HCT116 (cell line): ENCODE measurements around the gene FAM120A. TPM values are rescaled to one million over a fixed set of nuclear protein-coding genes. Genes with fewer than 3 reads are reported as not detected.

Source experiments
- ATAC-seq: fragments of 200-7000 bp; cut with Tn5 transposase; 2 replicates; pipeline ENCODE4 v1.9.1; 2020; ENCODE audit warnings: mild to moderate bottlenecking, moderate library complexity
- BruUV-seq: library from RNA; stranded (reverse); fragments of 400-500 nt; replicated peaks from 2 replicates; lab custom pipeline; 2021; lab: Mats Ljungman, UMichigan
- CTCF ChIA-PET: fragments of 300-600 bp; sonication (Branson Sonifier 250); formaldehyde crosslinking; loops from one replicate; lab custom pipeline; 2021; ENCODE audit warnings: antibody characterized with exemption; lab: Charles Lee
- POLR2A ChIA-PET: fragments of 300-600, 350-600 bp; sonication (Branson Sonifier 250); formaldehyde crosslinking; loops from one replicate; lab custom pipeline; 2021; ENCODE audit warnings: antibody characterized with exemption; lab: Charles Lee
- RAD21 ChIA-PET, 2 experiments: fragments of 300-600 bp; sonication (Branson Sonifier 250); formaldehyde crosslinking; loops; one replicate each; lab custom pipeline; 2023; ENCODE audit warnings: low total read pairs in 2 of 2; ENCODE audit not compliant: uncharacterized antibody in 2 of 2, unreplicated experiment in 2 of 2, low non-redundant PET in 1 of 2; lab: Charles Lee
- DNase-seq: peaks from one replicate; pipeline ENCODE4 v3.0.0-alpha.2; 2010; ENCODE audit warnings: low read depth, low spot score
- H2AFZ ChIP-seq: fragments of 200-600 bp; shearing (Covaris generic), sonication (generic); 2 replicates; pipeline ENCODE4 v1.6.1; 2017; ENCODE audit warnings: low read depth, mixed run types, mixed read lengths, antibody characterized with exemption, low read length; ENCODE audit not compliant: poor library complexity, severe bottlenecking
- H3K27ac ChIP-seq: 2 replicates; pipeline ENCODE4 v1.5.1; 2012; ENCODE audit warnings: low read depth, low read length
- H3K27me3 ChIP-seq: fragments of 200-600 bp; sonication (generic); 2 replicates; pipeline ENCODE4 v1.6.1; 2016; ENCODE audit warnings: mixed run types, low read length, mixed read lengths; ENCODE audit not compliant: insufficient read depth
- H3K36me3 ChIP-seq, 2 experiments: fragments of 200-500 bp in 1 of 2; fragments of 200-600 bp in 1 of 2; sonication (Bioruptor generic) in 1 of 2; sonication (generic) in 1 of 2; 2 replicates each; pipeline versions ENCODE4 v1.5.1 to v1.6.1; 2014 to 2016; ENCODE audit warnings: low read length in 2 of 2, inconsistent platforms in 1 of 2, mixed read lengths in 1 of 2, mixed run types in 1 of 2; ENCODE audit not compliant: insufficient read depth in 2 of 2, control insufficient read depth in 1 of 2
- H3K4me1 ChIP-seq, 2 experiments: fragments of 200-600 bp in 1 of 2; sonication (generic) in 1 of 2; 2 replicates each; pipeline versions ENCODE4 v1.5.1 to v1.6.1; 2012 to 2017; ENCODE audit warnings: low read length in 2 of 2, inconsistent platforms in 1 of 2, mild to moderate bottlenecking in 1 of 2, mixed read lengths in 1 of 2, mixed run types in 1 of 2, moderate library complexity in 1 of 2; ENCODE audit not compliant: insufficient read depth in 2 of 2, control insufficient read depth in 1 of 2
- H3K4me2 ChIP-seq: fragments of 200-600 bp; sonication (generic); 2 replicates; pipeline ENCODE4 v1.6.1; 2017; ENCODE audit warnings: mixed run types, low read length, mixed read lengths
- H3K4me3 ChIP-seq, 2 experiments: fragments of 200-600 bp in 1 of 2; sonication (generic) in 1 of 2; replicated peaks in 1 of 2; 2 replicates each; pipeline ENCODE4 v1.5.1; 2011 to 2016; ENCODE audit warnings: low read length in 2 of 2, control low read depth in 1 of 2, low read depth in 1 of 2, mild to moderate bottlenecking in 1 of 2, mixed read lengths in 1 of 2, mixed run types in 1 of 2
- H3K79me2 ChIP-seq: fragments of 200-600 bp; sonication (generic); 2 replicates; pipeline ENCODE4 v1.6.1; 2017; ENCODE audit warnings: mild to moderate bottlenecking, mixed run types, low read length, moderate library complexity, mixed read lengths; ENCODE audit not compliant: insufficient read depth
- H3K9ac ChIP-seq: fragments of 200-600 bp; sonication (generic); 2 replicates; pipeline ENCODE4 v1.6.1; 2016; ENCODE audit warnings: low read length, mixed read lengths
- H3K9me2 ChIP-seq: fragments of 200-600 bp; sonication (generic), shearing (Covaris generic); 2 replicates; pipeline ENCODE4 v1.6.1; 2017; ENCODE audit warnings: mixed run types, mild to moderate bottlenecking, moderate library complexity; ENCODE audit not compliant: insufficient read depth
- H3K9me3 ChIP-seq, 2 experiments: fragments of 200-500 bp in 1 of 2; fragments of 200-600 bp in 1 of 2; sonication (Bioruptor generic) in 1 of 2; sonication (generic) in 1 of 2; 2 replicates each; pipeline ENCODE4 v1.6.1; 2014 to 2017; ENCODE audit warnings: low read length in 2 of 2, mixed read lengths in 2 of 2, inconsistent platforms in 1 of 2, low read depth in 1 of 2, mild to moderate bottlenecking in 1 of 2, mixed run types in 1 of 2, moderate library complexity in 1 of 2; ENCODE audit not compliant: control insufficient read depth in 1 of 2, insufficient read depth in 1 of 2
- H4K20me1 ChIP-seq: fragments of 200-600 bp; sonication (generic), shearing (Covaris generic); 2 replicates; pipeline ENCODE4 v1.6.1; 2017; ENCODE audit warnings: mixed run types, mild to moderate bottlenecking, moderate library complexity; ENCODE audit not compliant: insufficient read depth
- ELF1 ChIP-seq: IDR thresholded peaks from 2 replicates; pipeline ENCODE4 v1.6.1; 2012; ENCODE audit warnings: low read depth, borderline replicate concordance
- EZH2 ChIP-seq: fragments of 200-600 bp; sonication (generic); IDR thresholded peaks from 2 replicates; pipeline ENCODE4 v1.6.1; 2017; ENCODE audit warnings: antibody characterized with exemption, mixed run types
- EZH2phosphoT487 ChIP-seq: fragments of 200-600 bp; IDR thresholded peaks from 2 replicates; pipeline ENCODE4 v1.6.1; 2018; ENCODE audit warnings: antibody characterized with exemption, borderline replicate concordance
- FOSL1 ChIP-seq: IDR thresholded peaks from 2 replicates; pipeline ENCODE4 v1.6.1; 2012; ENCODE audit warnings: low read depth
- JUND ChIP-seq: IDR thresholded peaks from 2 replicates; pipeline ENCODE4 v1.6.1; 2012
- POLR2AphosphoS5 ChIP-seq: IDR thresholded peaks from 2 replicates; pipeline ENCODE4 v1.6.1; 2011; ENCODE audit warnings: mild to moderate bottlenecking, low read depth, low read length, moderate library complexity
- RAD21 ChIP-seq: IDR thresholded peaks from 2 replicates; pipeline ENCODE4 v1.6.1; 2012; ENCODE audit warnings: low read depth, mild to moderate bottlenecking
- SIN3A ChIP-seq: IDR thresholded peaks from 2 replicates; pipeline ENCODE4 v1.6.1; 2012; ENCODE audit warnings: low read depth
- SRF ChIP-seq: IDR thresholded peaks from 2 replicates; pipeline ENCODE4 v1.6.1; 2012; ENCODE audit warnings: low read depth
- TCF7L2 ChIP-seq: IDR thresholded peaks from 2 replicates; pipeline ENCODE4 v1.7.0; 2011; ENCODE audit warnings: borderline replicate concordance, inconsistent platforms; ENCODE audit not compliant: insufficient read depth, insufficient read length; ENCODE audit errors: extremely low read depth
- ZFX ChIP-seq: fragments of 450-650 bp; IDR thresholded peaks from 2 replicates; pipeline ENCODE4 v1.6.1; 2017
- intact Hi-C: fragments of 100-400 bp; cut with micrococcal nuclease; formaldehyde crosslinking; loops from 2 replicates; pipeline ENCODE4 v1.10.0; 2022
- total RNA-seq: library from RNA; stranded (reverse); gene quantifications from one replicate; pipeline ENCODE4 v1.2.1, GENCODE V29; 2021; ENCODE audit not compliant: unreplicated experiment
- TF ChIP-seq, protein P1 (sequence below): IDR thresholded peaks from 2 replicates; pipeline ENCODE4 v1.6.1; 2011; ENCODE audit warnings: mild to moderate bottlenecking, low read length, moderate library complexity; ENCODE audit not compliant: insufficient replicate concordance; ENCODE audit errors: extremely low read depth
- TF ChIP-seq, protein P2 (sequence below): IDR thresholded peaks from 2 replicates; pipeline ENCODE4 v1.6.1; 2012; ENCODE audit warnings: low read depth
- TF ChIP-seq, protein P3 (sequence below): IDR thresholded peaks from 2 replicates; pipeline ENCODE4 v1.6.1; 2012
- TF ChIP-seq, protein P4 (sequence below): IDR thresholded peaks from 2 replicates; pipeline ENCODE4 v1.6.1; 2012

FAM120A gene
- total RNA-seq, 1 experiment from 2014 or later, result 122 TPM

DNA sequence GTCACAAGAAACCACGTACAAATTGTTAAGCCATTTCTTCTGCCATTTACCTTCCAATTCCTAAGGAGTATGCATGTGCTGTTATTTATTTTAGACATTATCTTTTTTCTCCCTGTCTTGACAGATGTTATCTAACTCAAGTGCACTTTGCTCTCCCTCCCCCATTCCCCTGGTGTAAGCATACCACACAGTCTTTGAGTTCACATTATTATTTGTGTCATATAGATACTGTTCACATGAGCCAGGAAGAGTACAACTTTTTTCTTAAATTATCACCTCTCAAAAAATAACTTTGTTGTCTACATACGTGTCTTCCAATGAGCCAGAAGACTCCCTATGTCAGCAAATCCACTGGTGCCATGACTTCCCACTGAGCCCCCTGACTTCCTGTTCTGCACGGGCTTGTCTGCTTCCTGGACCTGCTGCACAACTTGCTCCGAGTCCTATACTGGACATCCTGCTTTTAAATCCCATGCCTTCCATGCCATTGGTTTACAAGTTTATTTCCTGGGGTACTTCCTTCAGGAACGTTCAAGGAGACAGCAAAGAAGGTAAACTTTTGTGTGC is 19.9 kb upstream of the FAM120A start:
- RAD21 ChIA-PET, result no interaction called here

More for the DNA sequence above, 19.9 kb upstream of the FAM120A start:
- Histone ChIP-seq H4K20me1 (no peaks in the 10 kb centered on the region), H3K27me3 (no peaks in the 10 kb centered on the region), H3K4me2 (no peak overlapping the region), H3K36me3 (no peaks in the 10 kb centered on the region), H3K4me3 (no peak overlapping the region), H3K9ac (no peak overlapping the region), H3K9me2 (no peaks in the 10 kb centered on the region), H3K79me2 (no peaks in the 10 kb centered on the region), H3K4me1 (no peaks in the 10 kb centered on the region), H3K9me3 (no peaks in the 10 kb centered on the region), H3K27ac (no peak overlapping the region), H2AFZ (no peak overlapping the region)
- POLR2A ChIA-PET, result no interaction called here
- BruUV-seq, result no TSS peak
- intact Hi-C loops, result no loop called here
- CTCF ChIA-PET, result no interaction called here
- ATAC-seq (no peak), DNase-seq (no peak)
- TF ChIP-seq RAD21 (no peak), JUND (no peak), SIN3A (no peak), ZFX (no peak), TCF7L2 (no peak), POLR2AphosphoS5 (no peak), EZH2 (no peak), EZH2phosphoT487 (no peak), ELF1 (no peak), FOSL1 (no peak), SRF (no peak)
- TF ChIP-seq, protein P1, sequence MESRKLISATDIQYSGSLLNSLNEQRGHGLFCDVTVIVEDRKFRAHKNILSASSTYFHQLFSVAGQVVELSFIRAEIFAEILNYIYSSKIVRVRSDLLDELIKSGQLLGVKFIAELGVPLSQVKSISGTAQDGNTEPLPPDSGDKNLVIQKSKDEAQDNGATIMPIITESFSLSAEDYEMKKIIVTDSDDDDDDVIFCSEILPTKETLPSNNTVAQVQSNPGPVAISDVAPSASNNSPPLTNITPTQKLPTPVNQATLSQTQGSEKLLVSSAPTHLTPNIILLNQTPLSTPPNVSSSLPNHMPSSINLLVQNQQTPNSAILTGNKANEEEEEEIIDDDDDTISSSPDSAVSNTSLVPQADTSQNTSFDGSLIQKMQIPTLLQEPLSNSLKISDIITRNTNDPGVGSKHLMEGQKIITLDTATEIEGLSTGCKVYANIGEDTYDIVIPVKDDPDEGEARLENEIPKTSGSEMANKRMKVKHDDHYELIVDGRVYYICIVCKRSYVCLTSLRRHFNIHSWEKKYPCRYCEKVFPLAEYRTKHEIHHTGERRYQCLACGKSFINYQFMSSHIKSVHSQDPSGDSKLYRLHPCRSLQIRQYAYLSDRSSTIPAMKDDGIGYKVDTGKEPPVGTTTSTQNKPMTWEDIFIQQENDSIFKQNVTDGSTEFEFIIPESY, result no peak
- TF ChIP-seq, protein P2, sequence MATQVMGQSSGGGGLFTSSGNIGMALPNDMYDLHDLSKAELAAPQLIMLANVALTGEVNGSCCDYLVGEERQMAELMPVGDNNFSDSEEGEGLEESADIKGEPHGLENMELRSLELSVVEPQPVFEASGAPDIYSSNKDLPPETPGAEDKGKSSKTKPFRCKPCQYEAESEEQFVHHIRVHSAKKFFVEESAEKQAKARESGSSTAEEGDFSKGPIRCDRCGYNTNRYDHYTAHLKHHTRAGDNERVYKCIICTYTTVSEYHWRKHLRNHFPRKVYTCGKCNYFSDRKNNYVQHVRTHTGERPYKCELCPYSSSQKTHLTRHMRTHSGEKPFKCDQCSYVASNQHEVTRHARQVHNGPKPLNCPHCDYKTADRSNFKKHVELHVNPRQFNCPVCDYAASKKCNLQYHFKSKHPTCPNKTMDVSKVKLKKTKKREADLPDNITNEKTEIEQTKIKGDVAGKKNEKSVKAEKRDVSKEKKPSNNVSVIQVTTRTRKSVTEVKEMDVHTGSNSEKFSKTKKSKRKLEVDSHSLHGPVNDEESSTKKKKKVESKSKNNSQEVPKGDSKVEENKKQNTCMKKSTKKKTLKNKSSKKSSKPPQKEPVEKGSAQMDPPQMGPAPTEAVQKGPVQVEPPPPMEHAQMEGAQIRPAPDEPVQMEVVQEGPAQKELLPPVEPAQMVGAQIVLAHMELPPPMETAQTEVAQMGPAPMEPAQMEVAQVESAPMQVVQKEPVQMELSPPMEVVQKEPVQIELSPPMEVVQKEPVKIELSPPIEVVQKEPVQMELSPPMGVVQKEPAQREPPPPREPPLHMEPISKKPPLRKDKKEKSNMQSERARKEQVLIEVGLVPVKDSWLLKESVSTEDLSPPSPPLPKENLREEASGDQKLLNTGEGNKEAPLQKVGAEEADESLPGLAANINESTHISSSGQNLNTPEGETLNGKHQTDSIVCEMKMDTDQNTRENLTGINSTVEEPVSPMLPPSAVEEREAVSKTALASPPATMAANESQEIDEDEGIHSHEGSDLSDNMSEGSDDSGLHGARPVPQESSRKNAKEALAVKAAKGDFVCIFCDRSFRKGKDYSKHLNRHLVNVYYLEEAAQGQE, result no peak
- TF ChIP-seq, protein P3, sequence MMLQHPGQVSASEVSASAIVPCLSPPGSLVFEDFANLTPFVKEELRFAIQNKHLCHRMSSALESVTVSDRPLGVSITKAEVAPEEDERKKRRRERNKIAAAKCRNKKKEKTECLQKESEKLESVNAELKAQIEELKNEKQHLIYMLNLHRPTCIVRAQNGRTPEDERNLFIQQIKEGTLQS, result no peak
- TF ChIP-seq, protein P4, sequence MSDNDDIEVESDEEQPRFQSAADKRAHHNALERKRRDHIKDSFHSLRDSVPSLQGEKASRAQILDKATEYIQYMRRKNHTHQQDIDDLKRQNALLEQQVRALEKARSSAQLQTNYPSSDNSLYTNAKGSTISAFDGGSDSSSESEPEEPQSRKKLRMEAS, result no peak
